ENCODE data around the gene FAM3A.

- TF ChIP-seq YY1 (IDR thresholded peaks at IDR 0.05; ENCODE audit: insufficient read depth, insufficient read length) (no peak), SUZ12 (IDR thresholded peaks at IDR 0.05; ENCODE audit: extremely low read depth, insufficient read depth, insufficient read length) (no peak), ZNF274 (IDR thresholded peaks at IDR 0.05; ENCODE audit: low read depth, low read length) (no peak)
These were observed 33.2 kb downstream of the FAM3A start for GRCh38 chrX:154482786-154483185.
